ENCODE results near the gene TPP1.

Gene TPP1

GRCh38 chr11:6601041-6601461 lies 18.2 kb downstream of the TPP1 start:
- no peak for ATAC-seq
- no peak for TF ChIP-seq GLIS3 (CRISPR knock-in tag; IDR thresholded peaks at IDR 0.05)
- no peak for TF ChIP-seq OSR1 (CRISPR knock-in tag; IDR thresholded peaks at IDR 0.05)
- TF ChIP-seq ZNF70 (CRISPR knock-in tag; IDR thresholded peaks at IDR 0.05): no peak
- TF ChIP-seq PPARA (CRISPR knock-in tag; IDR thresholded peaks at IDR 0.05; ENCODE audit: borderline replicate concordance): no peak
- TF ChIP-seq ZNF565 (CRISPR knock-in tag; conservative IDR thresholded peaks at IDR 0.05; ENCODE audit: low read depth): no peak
- no peak for TF ChIP-seq ZC3H10 (CRISPR knock-in tag; IDR thresholded peaks at IDR 0.05)

DNA sequence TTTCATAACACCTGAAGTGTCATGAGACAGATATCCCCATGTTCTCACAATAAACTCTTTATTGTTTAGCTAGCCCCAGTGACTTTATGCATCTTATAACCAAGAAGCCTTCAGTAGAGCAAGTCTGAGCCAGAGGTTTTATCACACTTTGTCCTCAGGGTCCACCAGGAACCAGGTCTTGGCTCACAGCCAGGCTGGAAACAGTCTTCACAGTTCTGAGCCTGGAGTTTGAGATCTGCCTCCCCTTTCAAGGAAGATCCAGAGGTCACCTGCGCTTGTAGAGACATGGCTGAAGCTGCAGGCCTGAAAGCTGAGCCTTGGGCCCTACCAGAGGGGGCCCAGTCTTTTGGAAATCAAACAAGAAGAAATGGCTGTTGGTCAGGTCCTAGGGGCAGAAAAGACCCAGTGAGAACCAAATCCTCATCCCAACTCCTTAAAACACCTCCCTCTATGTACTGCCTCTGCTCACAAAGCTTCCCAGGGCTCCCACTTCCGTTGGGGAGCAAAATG lies 19.3 kb downstream of the TPP1 start:
- no peak for ATAC-seq
- TF ChIP-seq RARB (CRISPR knock-in tag; IDR thresholded peaks at IDR 0.05) (no peak), ZNF70 (CRISPR knock-in tag; IDR thresholded peaks at IDR 0.05) (no peak), TOX (CRISPR knock-in tag; IDR thresholded peaks at IDR 0.05; ENCODE audit: borderline replicate concordance) (no peak), CSRNP3 (CRISPR knock-in tag; IDR thresholded peaks at IDR 0.05) (no peak)

DNA sequence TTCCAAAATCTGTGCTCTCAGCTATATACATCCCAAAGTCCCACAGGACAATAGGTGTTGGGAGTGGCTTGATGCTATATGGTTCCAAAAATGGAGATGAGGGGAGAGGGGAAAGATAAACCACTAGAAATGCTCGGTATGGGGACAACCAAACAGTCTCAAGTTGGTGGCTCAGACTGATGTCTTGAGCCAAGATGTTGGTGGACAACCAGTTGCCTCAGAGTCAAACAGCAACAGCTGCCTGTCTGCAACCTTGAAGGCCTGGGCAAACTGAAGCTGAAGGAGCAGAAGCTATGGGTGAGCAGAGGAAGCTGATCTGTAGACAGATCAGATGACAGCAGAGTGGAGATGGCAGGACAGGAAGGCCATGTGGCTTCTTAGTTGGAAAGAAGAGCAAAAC lies 19.8 kb downstream of the TPP1 start:
- ATAC-seq: no peak
- TF ChIP-seq, protein P1, sequence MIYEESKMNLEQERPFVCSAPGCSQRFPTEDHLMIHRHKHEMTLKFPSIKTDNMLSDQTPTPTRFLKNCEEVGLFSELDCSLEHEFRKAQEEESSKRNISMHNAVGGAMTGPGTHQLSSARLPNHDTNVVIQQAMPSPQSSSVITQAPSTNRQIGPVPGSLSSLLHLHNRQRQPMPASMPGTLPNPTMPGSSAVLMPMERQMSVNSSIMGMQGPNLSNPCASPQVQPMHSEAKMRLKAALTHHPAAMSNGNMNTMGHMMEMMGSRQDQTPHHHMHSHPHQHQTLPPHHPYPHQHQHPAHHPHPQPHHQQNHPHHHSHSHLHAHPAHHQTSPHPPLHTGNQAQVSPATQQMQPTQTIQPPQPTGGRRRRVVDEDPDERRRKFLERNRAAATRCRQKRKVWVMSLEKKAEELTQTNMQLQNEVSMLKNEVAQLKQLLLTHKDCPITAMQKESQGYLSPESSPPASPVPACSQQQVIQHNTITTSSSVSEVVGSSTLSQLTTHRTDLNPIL (CRISPR knock-in tag; IDR thresholded peaks at IDR 0.05; ENCODE audit: low read depth): no peak
- TF ChIP-seq ARNTL (CRISPR knock-in tag; IDR thresholded peaks at IDR 0.05; ENCODE audit: borderline replicate concordance, low read depth): no peak
- no peak for TF ChIP-seq OSR1 (CRISPR knock-in tag; IDR thresholded peaks at IDR 0.05)
- no peak for TF ChIP-seq ISL1 (CRISPR knock-in tag; IDR thresholded peaks at IDR 0.05)
- no peak for TF ChIP-seq GLIS3 (CRISPR knock-in tag; IDR thresholded peaks at IDR 0.05)
- TF ChIP-seq ZC3H10 (CRISPR knock-in tag; IDR thresholded peaks at IDR 0.05): no peak
- TF ChIP-seq POU6F1 (CRISPR knock-in tag; IDR thresholded peaks at IDR 0.05; ENCODE audit: borderline replicate concordance, low read depth): no peak
- TF ChIP-seq ESRRG (CRISPR knock-in tag; IDR thresholded peaks at IDR 0.05): no peak
- TF ChIP-seq ZNF8 (CRISPR knock-in tag; IDR thresholded peaks at IDR 0.05): no peak
- no peak for TF ChIP-seq CSDC2 (CRISPR knock-in tag; IDR thresholded peaks at IDR 0.05)
- TF ChIP-seq, protein P2, sequence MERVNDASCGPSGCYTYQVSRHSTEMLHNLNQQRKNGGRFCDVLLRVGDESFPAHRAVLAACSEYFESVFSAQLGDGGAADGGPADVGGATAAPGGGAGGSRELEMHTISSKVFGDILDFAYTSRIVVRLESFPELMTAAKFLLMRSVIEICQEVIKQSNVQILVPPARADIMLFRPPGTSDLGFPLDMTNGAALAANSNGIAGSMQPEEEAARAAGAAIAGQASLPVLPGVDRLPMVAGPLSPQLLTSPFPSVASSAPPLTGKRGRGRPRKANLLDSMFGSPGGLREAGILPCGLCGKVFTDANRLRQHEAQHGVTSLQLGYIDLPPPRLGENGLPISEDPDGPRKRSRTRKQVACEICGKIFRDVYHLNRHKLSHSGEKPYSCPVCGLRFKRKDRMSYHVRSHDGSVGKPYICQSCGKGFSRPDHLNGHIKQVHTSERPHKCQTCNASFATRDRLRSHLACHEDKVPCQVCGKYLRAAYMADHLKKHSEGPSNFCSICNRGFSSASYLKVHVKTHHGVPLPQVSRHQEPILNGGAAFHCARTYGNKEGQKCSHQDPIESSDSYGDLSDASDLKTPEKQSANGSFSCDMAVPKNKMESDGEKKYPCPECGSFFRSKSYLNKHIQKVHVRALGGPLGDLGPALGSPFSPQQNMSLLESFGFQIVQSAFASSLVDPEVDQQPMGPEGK (CRISPR knock-in tag; IDR thresholded peaks at IDR 0.05; ENCODE audit: borderline replicate concordance): no peak
- TF ChIP-seq BACH2 (CRISPR knock-in tag; IDR thresholded peaks at IDR 0.05; ENCODE audit: borderline replicate concordance): no peak
- no peak for TF ChIP-seq TOX (CRISPR knock-in tag; IDR thresholded peaks at IDR 0.05; ENCODE audit: borderline replicate concordance)
- TF ChIP-seq PPARA (CRISPR knock-in tag; IDR thresholded peaks at IDR 0.05; ENCODE audit: borderline replicate concordance): no peak

- no peak for ATAC-seq
- TF ChIP-seq ARNTL (CRISPR knock-in tag; IDR thresholded peaks at IDR 0.05; ENCODE audit: borderline replicate concordance, low read depth): no peak
- no peak for TF ChIP-seq ZNF8 (CRISPR knock-in tag; IDR thresholded peaks at IDR 0.05)
- TF ChIP-seq CSRNP3 (CRISPR knock-in tag; IDR thresholded peaks at IDR 0.05): no peak
- TF ChIP-seq ZFP3 (CRISPR knock-in tag; IDR thresholded peaks at IDR 0.05): no peak
- no peak for TF ChIP-seq ESRRG (CRISPR knock-in tag; IDR thresholded peaks at IDR 0.05)
- TF ChIP-seq ZFP30 (CRISPR knock-in tag; IDR thresholded peaks at IDR 0.05): no peak
- TF ChIP-seq BACH2 (CRISPR knock-in tag; IDR thresholded peaks at IDR 0.05; ENCODE audit: borderline replicate concordance): no peak
- TF ChIP-seq ZNF70 (CRISPR knock-in tag; IDR thresholded peaks at IDR 0.05): no peak
- TF ChIP-seq, protein P2 (CRISPR knock-in tag; IDR thresholded peaks at IDR 0.05; ENCODE audit: borderline replicate concordance): no peak
- TF ChIP-seq SNAI2 (CRISPR knock-in tag; IDR thresholded peaks at IDR 0.05): no peak
- TF ChIP-seq ISL1 (CRISPR knock-in tag; IDR thresholded peaks at IDR 0.05): no peak
- TF ChIP-seq TOX (CRISPR knock-in tag; IDR thresholded peaks at IDR 0.05; ENCODE audit: borderline replicate concordance): no peak
- no peak for TF ChIP-seq ZC3H10 (CRISPR knock-in tag; IDR thresholded peaks at IDR 0.05)
- TF ChIP-seq OSR1 (CRISPR knock-in tag; IDR thresholded peaks at IDR 0.05): no peak
- TF ChIP-seq CSDC2 (CRISPR knock-in tag; IDR thresholded peaks at IDR 0.05): no peak
- TF ChIP-seq, protein P1 (CRISPR knock-in tag; IDR thresholded peaks at IDR 0.05; ENCODE audit: low read depth): no peak
Observed at GRCh38 chr11:6598555-6598954, 20.7 kb downstream of the TPP1 start.
